GM21360 (cell line): ENCODE measurements around the gene LRBA.
"Not testable (repeated sequence)": the region's sequence is repeated elsewhere in the genome, so short reads cannot be mapped to it uniquely, and the experiment has no call there.

ENCODE experiments used
- ATAC-seq: cut with Tn5 transposase; IDR thresholded peaks from one replicate; pipeline ENCODE4 v1.9.1; 2021; ENCODE audit warnings: mild to moderate bottlenecking, moderate library complexity; ENCODE audit not compliant: unreplicated experiment

Gene LRBA

DNA sequence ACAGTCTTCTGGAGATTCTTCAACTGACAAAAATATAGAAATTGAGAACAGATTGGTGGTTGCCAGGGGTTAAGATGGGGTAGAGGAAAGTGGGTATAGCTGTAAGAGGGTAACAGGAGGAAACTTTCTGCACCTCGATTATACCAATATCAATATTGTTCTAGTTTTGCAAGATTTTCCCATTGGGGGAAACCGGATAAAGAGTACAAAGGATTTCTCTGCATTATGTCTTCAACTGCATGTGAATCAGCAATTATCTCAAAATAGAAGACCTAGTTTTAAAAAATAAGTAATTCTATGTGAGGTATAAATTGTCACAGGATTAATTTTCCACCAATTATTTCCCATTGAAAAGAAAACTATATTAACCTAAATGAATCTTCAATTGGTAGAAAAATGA, 65.7 kb downstream of the LRBA start:
- no peak for ATAC-seq

DNA sequence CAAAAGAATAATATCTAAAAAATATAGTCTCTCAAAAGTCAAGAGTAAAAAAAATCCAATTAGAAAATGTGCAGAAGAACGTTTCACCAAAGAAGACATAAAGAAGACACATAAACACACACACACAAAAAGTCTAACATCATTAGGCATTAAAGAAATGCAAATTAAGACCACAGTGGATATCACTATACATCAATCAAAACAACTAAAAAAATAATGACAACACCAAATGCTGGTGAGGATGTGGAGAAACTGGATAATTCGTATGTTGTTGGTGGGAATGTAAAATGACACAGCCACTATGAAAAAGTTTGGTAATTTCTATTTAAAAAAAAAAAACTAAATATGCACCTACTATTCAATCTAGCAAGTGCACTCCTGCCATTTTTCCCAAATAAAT, 66.4 kb downstream of the LRBA start:
- no peak for ATAC-seq

DNA sequence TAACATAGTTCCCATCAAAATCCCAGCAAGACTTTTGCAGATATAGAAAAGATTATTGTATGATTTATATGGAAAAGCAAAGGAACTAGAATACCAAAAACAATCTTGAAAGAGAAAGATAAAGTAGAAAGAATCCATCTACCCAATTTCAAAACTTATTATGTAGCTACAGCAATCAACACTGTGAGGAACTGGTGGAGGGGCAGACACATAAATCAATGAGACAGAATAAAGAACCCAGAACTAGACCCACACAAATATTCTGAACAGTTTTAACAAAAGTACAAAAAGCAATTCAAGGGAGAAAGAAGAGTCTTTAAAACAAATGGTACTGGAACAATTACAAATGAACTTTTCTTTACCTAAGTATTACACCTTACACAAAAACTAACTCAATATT, 67.0 kb downstream of the LRBA start:
- no peak for ATAC-seq

DNA sequence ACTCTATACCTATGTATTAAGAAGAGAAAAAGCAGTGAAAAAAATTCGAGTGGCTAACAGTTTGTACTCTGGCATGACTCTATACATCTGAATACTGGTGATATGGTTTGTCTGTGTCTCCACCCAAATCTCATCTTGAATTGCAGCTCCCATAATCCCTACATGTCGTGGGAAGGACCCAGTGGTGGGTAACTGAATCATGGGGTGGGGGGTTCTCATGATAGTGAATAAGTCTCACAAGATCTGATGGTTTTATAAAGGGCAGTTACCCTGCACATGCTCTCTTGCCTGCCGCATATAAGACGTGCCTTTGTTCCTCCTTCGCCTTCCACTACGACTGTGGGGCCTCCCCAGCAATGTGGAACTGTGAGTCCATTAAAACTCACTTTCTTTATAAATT, 70.4 kb downstream of the LRBA start:
- no peak for ATAC-seq

DNA sequence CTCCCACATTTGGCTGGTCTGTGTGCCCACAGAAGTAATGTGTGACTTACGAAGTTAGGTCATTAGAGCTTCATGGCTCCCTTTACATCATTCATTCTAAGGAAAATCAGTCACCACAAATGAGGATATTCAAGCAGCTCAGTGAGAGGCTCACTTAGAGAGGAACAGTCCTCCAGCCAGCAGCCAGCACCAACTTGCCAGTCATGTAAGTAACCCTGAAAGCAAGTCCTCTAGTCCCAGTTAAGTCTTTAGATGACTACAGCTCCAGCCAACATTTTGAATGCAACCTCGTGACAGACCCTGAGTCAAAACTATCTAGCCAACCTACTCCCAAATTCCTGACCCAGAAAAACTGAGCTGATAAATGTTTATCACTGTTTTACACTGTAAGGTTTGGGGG, 71.3 kb downstream of the LRBA start:
- ATAC-seq: no peak

DNA sequence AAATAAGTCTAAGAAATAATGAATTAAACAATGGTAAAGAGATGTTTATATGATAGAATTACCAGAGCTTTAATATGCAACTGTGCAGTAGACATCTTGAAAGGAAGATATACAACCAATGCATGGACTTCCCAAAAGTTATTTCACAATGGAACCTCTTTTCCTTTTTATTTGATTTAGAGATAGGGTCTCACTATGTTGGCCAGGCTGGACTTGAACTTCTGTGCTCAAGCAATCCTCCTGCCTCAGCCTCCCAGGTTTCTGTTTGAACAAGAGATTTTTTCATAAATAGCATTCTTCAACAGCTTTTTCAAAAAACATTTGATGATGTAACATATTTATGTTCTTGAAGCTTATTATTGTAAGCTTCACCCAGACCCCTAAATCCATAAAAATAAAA, 72.0 kb downstream of the LRBA start:
- no peak for ATAC-seq

DNA sequence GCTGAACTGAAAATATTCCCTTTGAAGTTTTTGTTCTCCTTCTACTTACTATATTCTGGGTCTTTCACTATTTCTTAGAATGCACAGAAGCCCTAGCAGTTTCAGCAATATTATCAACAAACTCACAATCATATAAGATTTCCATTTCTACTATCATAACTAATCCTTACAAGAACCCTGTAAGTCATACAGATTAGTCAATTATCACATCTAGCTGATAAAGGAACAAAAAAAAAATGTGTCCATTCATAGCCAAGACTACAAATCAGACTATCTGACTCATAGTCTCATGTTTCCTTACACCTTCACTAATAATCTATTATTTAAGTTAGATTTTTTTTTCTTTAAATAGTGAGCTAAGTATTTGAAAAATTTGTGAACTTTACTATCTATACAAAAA, 72.5 kb downstream of the LRBA start:
- no peak for ATAC-seq

DNA sequence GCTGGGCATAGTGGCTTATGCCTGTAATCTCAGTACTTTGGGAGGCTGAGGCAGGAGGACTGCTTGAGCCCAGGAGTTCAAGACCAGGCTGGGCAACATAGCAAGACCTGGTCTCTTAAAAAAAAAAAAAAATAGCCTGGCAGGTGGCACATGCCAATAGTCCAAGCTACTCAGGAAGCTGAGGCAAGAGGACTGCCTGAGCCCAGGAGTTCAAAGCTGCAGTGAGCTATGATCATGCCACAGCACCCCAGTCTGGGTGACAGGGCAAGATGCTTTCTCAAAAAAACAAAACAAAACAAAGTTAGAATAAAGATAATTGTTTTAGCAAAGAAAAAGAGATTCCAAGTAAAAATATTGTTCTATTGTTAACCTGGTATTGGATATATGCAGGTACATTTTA, 75.0 kb downstream of the LRBA start:
- ATAC-seq: no peak

DNA sequence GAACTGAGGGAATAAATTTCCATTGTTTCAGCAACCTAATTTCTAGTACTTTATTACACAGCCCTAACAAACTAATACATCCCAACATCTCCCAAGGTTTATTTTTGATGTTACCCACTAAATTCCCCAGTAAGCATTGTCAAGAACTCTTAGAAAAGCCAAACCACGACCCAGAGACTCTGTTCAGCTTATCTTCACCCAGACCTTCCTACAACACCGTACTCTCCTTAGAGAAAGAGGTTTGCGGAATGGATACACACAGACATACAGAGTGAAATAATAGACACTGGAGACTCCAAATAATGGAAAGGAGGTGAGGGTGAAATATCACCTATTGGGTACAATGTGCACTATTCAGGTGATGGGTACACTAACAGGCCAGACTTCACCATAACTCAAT, 75.6 kb downstream of the LRBA start:
- ATAC-seq: no peak

DNA sequence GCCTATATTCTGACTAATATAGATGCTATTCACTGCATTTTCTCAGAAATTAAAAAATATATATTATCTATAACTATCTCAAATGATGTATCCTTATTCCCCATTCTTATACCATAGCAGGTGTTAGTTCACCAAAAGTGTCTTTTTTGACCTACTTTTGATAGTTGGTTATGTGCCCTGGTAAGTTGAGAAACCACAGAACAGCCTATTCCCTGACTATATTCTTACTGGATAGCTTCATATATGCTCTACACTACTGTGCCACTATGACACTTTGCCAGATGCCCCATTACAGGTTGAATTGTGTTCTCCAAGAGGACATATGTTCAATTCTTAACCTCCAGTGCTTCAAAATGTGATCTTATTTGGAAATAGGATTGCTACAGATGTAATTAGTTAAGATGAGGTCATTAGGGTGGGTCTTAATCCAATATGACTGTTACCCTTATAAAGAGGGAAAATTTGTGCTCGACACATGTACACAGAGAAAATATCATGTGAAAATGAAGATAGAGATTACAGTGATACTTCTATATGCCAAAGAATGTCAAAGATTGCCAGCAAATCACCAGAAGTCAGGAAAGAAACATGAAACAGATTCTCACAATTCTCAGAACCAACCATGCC, 76.1 kb downstream of the LRBA start:
- no peak for ATAC-seq

DNA sequence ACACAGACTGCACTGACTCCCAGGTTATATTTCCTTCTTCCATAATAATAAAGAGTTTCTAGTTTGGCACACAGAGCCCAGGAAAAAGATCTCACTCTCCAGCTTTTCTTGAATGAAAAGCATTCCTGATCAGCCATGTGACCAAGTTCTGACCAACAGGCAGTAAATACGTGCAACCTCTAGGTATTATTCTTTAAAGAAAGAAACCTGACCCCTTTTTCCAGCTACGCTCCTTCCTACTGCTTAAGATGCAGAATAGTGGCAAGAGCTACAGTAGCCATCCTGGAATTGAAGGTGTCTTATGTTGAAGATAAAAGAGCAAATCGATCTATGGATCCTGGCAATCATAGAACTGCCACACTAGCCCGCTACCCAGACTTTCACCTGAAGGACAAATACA, 76.7 kb downstream of the LRBA start:
- ATAC-seq: no peak

DNA sequence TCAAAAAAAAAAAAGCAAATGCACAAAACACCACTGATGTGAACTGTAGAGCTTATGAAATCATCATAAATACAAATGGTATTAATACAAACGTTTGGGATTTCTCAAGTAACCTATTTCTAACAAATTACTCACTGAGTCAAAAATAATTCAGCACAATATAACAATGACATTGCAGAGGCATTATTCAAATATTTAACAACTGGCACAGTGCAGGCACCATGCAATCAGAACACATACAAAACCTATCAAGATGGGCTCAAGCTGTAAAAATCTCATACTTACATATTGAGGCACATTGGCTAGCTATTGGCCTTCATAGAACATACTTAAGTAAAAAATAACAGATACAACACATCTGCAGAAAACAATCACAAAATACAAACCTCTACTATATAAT, 81.1 kb downstream of the LRBA start:
- ATAC-seq: no peak

DNA sequence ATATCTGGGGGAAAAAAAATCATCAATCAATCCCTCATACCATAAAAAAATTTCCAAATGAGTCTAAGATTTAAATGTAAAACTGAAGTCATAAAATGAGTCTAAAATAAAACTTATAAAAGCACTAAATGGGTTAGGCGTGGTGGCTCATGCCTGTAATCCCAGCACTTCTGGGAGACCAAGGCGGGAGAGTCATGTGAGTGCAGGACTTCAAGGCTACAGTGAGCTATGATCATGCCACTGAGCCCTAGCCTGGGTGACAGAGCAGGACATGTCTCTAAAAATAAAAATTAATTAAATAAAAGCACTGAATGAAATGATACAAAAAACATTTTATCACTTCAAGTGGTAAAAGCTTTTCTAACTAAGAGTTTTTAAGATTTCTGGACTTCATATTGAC, 83.3 kb downstream of the LRBA start:
- ATAC-seq: no peak

DNA sequence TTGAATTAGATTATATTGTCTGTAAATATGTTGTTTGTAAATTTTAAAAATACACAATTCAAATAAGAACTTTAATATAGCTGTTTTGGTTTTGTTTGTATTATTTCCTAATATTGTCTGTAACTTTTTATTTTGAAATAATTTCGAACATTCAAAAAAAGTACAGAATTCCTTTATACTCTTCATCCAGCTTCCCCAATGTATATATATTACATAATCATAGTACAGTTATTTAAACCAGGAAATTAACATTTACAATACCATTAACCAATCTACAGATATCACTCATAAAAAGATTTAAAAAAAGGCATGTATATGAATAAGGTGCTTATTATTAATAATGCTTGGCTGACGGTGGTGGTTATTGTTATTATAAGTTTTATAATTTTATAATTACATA, 84.1 kb downstream of the LRBA start:
- no peak for ATAC-seq

DNA sequence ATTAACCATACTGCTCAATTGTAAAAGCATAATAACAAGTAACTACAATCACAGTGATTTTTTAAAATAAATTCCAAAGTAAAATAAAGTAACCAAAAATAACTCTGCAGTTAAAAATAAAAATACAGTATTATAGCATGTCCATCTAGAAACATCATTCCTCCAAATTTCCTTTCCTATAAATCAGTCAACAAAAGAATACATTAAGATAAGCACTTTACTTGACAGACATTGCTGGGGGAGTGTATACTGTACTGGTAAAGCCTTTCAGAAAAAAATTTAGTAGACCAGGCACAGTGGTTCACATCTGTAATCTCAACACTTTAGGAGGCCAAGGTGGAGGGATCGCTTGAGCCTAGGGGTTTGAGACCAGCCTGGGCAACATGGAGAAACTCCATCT, 91.1 kb downstream of the LRBA start:
- ATAC-seq: no peak

DNA sequence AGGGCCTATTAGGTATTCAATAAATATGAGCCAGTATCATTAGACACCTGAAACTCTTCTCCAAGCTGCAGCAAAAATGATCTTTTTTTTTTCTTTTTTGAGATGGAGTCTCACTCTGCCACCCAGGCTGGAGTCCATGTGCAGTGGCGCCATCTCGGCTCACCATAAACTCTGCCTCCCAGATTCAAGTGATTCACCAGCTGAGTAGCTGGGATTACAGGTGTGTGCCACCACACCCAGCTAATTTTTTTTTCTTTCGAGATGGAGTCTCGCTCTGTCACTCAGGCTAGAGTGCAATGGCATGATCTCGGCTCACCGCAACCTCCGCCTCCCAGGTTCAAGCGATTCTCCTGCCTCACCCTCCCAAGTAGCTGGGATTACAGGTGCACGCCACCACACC, 93.6 kb downstream of the LRBA start:
- not testable (repeated sequence) for ATAC-seq

DNA sequence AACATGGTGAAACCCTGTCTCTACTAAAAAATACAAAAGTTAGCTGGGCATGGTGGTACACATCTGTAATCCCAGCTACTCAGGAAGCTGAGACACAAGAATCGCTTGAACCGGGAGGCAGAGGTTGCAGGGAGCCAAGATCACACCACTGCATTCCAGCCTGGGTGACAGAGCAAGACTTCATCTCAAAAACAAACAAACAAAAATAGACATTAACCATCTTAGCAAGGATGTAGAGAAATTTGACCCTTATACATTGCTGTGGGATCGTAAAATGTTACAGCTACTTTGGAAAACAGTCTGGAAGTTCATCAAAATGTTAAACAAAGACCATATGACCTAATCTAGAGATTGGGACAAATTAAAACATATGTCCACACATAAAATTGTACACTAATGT, 96.5 kb downstream of the LRBA start:
- not testable (repeated sequence) for ATAC-seq

DNA sequence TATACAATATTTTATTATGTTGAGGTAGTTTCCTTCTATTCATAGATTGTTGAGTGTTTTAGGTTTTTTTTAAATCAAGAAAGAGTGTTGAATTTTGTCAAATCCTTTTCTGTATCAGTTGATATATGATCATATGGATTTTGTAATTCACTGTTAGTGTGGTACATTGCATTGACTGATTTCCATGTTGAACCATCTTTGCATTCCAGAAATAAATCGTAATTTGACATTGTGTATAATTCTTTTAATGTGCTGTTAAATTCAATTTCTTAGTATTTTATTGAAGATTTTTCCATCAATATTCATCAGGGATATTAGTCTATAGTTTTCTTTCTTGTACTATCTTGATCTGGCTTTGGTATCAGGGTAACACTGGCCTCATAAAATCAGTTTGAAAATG, 103.8 kb downstream of the LRBA start:
- no peak for ATAC-seq

DNA sequence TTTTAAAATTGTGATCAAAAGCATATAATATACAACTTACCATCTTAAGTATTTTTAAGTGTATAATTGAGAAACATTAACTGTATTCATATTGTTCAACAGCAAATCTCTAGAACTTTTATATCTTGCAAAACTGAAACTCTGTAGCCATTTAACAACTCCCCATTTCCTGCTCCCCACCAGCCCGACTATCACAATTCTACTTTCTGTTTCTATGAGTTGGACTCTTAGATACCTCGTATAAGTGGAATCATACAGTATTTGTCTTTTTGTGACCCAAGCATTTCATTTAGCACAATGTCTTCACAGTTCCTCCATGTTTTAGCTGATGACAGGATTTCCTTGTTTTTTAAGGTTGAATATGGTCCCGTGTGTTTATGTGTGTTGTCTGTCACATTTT, 106.0 kb downstream of the LRBA start:
- ATAC-seq: peak; percentile 66

DNA sequence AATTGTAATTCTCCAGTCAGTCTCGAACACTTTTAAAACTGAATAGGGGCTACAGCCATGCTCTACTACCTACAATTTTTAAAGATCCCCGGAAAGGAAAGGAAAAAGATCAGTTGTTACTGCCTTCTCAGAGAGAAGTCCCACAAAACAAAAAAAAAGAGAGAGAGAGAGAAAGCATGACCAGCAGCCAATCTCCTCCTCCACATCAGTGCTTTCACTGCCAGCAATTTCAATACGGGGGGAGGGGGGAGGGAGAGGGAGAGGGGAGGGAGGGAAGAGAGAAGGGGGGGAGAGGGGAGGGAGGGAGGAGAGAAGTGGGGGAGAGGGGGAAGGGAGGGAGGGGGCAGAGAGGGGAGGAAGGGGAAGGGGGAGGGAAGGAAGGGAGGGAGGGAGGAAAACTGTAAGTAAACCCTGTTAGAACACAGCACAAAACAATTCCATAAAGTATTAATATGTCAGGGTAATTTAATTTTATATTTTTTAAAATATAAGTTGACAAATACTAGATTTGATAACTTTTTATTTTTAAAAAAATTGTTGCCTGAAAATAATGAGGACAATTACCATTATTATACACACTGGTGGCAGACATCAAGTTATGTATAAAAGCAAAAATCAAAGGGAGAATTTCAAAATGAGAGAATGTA, 108.0 kb downstream of the LRBA start:
- ATAC-seq: no peak

DNA sequence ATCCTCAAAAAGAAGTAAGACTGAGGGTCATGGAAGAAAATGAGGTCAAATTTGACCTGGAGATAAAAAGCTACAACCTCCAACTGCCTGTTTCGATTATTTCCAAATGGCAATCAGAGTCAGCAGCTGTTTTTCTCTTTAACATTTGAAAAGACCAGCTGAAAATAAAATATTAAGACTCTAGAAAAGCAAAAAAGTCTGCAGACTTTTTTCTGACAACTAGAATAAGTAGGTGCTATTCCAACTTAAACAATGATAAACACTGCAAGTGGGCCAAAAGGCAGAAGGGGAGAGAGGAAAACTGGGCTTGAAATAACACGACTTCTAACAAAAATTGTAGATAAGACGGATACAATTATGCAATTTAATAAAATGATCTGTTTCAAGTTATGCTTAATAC, 110.4 kb downstream of the LRBA start:
- no peak for ATAC-seq

DNA sequence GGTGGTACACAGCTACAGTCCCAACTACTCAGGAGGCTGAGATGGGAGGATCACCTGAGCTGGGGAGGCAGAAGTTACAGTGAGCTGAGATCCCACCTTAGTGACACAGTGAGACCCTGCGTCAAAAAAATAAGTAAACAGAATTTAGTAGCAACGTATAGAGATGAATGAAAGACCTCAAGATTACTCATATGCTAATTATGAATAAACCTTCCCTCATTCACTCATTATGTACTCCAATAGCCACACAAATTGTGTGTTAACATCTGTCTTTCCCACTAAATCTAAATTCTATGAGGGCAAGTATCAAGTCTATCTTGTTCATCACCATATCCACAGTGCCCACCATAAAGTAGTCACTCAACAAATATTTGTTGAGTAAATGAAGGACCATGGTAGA, 111.5 kb downstream of the LRBA start:
- no peak for ATAC-seq

DNA sequence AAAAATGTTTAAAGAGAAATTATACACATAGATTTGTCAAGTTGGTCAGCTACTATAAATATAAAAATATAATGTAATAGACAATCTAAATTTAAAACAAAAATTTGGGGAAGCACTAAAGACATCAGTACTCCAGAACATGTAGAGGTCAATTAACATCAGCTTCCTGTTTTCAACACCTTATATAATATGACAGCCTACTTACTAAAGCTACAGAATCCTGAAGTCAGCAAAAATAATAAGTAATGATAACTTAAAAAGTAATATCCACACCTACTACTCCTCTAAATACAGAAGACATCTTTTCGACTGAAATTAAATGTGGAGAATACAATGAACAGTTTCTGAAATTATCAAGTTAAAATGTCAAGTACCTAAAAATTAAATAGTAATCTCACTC, 118.6 kb downstream of the LRBA start:
- ATAC-seq: no peak
